HG03575 (cell line): ENCODE results near the gene CAMK2D.

Experiments used
- ATAC-seq: cut with Tn5 transposase; IDR thresholded peaks from one replicate; pipeline ENCODE4 v1.9.1; 2021; ENCODE audit not compliant: unreplicated experiment, insufficient number of reproducible peaks, low FRiP score; ENCODE audit errors: extremely low read depth

Gene CAMK2D

GRCh38 chr4:113625902-113626301, 135.6 kb downstream of the CAMK2D start:
- ATAC-seq, result no peak

GRCh38 chr4:113623274-113623894, 138.2 kb downstream of the CAMK2D start:
- ATAC-seq, result no peak

GRCh38 chr4:113621633-113622032, 139.9 kb downstream of the CAMK2D start:
- no peak for ATAC-seq

- no peak for ATAC-seq
Observed at GRCh38 chr4:113620032-113620431, 141.5 kb downstream of the CAMK2D start.

- no peak for ATAC-seq
Observed at GRCh38 chr4:113619526-113619925, 142.0 kb downstream of the CAMK2D start.

GRCh38 chr4:113618205-113618604, 143.3 kb downstream of the CAMK2D start:
- ATAC-seq, result no peak

GRCh38 chr4:113617195-113617594, 144.3 kb downstream of the CAMK2D start:
- ATAC-seq, result no peak

GRCh38 chr4:113616443-113616842, 145.1 kb downstream of the CAMK2D start:
- no peak for ATAC-seq

- ATAC-seq, result no peak
Observed at GRCh38 chr4:113614414-113614813, 147.1 kb downstream of the CAMK2D start.

- no peak for ATAC-seq
Observed at GRCh38 chr4:113613503-113613902, 148.0 kb downstream of the CAMK2D start.

- ATAC-seq, result no peak
Observed at GRCh38 chr4:113610537-113610936, 151.0 kb downstream of the CAMK2D start.

- peak; percentile 68 for ATAC-seq
Observed at GRCh38 chr4:113607998-113608397, 153.5 kb downstream of the CAMK2D start.

GRCh38 chr4:113607147-113607720, 154.3 kb downstream of the CAMK2D start:
- ATAC-seq, result no peak

GRCh38 chr4:113604955-113605354, 156.6 kb downstream of the CAMK2D start:
- no peak for ATAC-seq

- ATAC-seq, result no peak
Observed at GRCh38 chr4:113603911-113604310, 157.6 kb downstream of the CAMK2D start.

- ATAC-seq, result no peak
Observed at GRCh38 chr4:113602646-113603228, 158.8 kb downstream of the CAMK2D start.

- no peak for ATAC-seq
Observed at GRCh38 chr4:113601636-113602035, 159.9 kb downstream of the CAMK2D start.

GRCh38 chr4:113596396-113596795, 165.1 kb downstream of the CAMK2D start:
- no peak for ATAC-seq

GRCh38 chr4:113594231-113594556, 167.3 kb downstream of the CAMK2D start:
- ATAC-seq, result no peak

GRCh38 chr4:113593400-113594230, 167.9 kb downstream of the CAMK2D start:
- no peak for ATAC-seq
